GM18511 (cell line): Measurements from ENCODE around the gene RAB3C.
"Not testable (repeated sequence)": the region's sequence is repeated elsewhere in the genome, so short reads cannot be mapped to it uniquely, and the experiment has no call there.

Experiments
- ATAC-seq: cut with Tn5 transposase; IDR thresholded peaks from one replicate; pipeline ENCODE4 v1.9.1; 2021; ENCODE audit warnings: mild to moderate bottlenecking, moderate library complexity; ENCODE audit not compliant: unreplicated experiment

Gene RAB3C

GRCh38 chr5:58600613-58601012 lies 17.7 kb downstream of the RAB3C start:
- ATAC-seq = not testable (repeated sequence)

GRCh38 chr5:58602889-58603288 lies 20.0 kb downstream of the RAB3C start:
- ATAC-seq = not testable (repeated sequence)

GRCh38 chr5:58606064-58606463 lies 23.2 kb downstream of the RAB3C start:
- ATAC-seq = no peak

- no peak for ATAC-seq
These were observed 33.1 kb downstream of the RAB3C start for GRCh38 chr5:58615972-58616371.

GRCh38 chr5:58617241-58617640 lies 34.4 kb downstream of the RAB3C start:
- ATAC-seq = no peak

- no peak for ATAC-seq
These were observed 37.5 kb downstream of the RAB3C start for GRCh38 chr5:58620336-58620735.

GRCh38 chr5:58622936-58623871 lies 40.3 kb downstream of the RAB3C start:
- ATAC-seq = no peak

- ATAC-seq = no peak
These were observed 45.8 kb downstream of the RAB3C start for GRCh38 chr5:58628626-58629025.

GRCh38 chr5:58629271-58630159 lies 46.6 kb downstream of the RAB3C start:
- no peak for ATAC-seq

GRCh38 chr5:58631895-58632294 lies 49.0 kb downstream of the RAB3C start:
- no peak for ATAC-seq

GRCh38 chr5:58635416-58635815 lies 52.5 kb downstream of the RAB3C start:
- no peak for ATAC-seq

- ATAC-seq = no peak
These were observed 57.1 kb downstream of the RAB3C start for GRCh38 chr5:58640011-58640410.

GRCh38 chr5:58641533-58641932 lies 58.7 kb downstream of the RAB3C start:
- ATAC-seq = no peak

- no peak for ATAC-seq
These were observed 66.0 kb downstream of the RAB3C start for GRCh38 chr5:58648846-58649245.

- ATAC-seq = no peak
These were observed 66.8 kb downstream of the RAB3C start for GRCh38 chr5:58649716-58650115.

GRCh38 chr5:58653521-58653920 lies 70.6 kb downstream of the RAB3C start:
- ATAC-seq = no peak

- no peak for ATAC-seq
These were observed 83.3 kb downstream of the RAB3C start for GRCh38 chr5:58666141-58666540.

GRCh38 chr5:58666598-58667581 lies 84.0 kb downstream of the RAB3C start:
- no peak for ATAC-seq

GRCh38 chr5:58670582-58670981 lies 87.7 kb downstream of the RAB3C start:
- ATAC-seq = no peak

GRCh38 chr5:58671155-58671554 lies 88.3 kb downstream of the RAB3C start:
- ATAC-seq = no peak
